NCI-H82 treated with DMSO at 0.1 percent for 48 hours (cell line): Measurements from ENCODE around the gene COL4A5.
"Not testable (repeated sequence)": the region's sequence is repeated elsewhere in the genome, so short reads cannot be mapped to it uniquely, and the experiment has no call there.

Experiments
- DNase-seq: peaks from one replicate; lab custom pipeline; 2025; ENCODE audit not compliant: unreplicated experiment; lab: John Stamatoyannopoulos, UW

Gene COL4A5

DNA sequence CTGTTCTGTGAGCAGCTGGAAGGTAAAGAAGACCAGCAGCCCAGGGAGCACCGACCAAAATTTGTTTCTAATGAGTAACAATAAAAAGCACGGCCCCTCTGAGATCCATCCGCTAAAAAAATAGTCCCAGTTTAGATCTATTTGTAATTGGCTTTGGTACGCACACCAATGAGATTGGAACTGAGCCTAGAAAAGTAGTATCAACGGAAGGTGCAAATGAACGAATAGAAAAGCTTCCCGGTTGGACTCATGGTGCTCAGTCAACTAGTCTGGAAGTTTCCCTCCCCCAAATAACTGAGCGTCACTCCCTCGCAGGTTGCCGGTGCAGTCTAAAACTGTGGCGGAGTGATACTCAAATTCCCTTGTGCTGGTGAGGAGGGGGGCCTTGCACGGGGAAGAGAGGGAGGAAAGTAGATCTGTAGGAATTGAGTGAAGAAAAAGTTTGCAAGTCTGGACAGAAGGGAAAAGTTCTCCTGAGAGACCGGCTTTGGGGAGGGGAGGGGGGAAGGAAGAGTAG is at the start of gene COL4A5:
Gene COL4A5 (plus strand): TSS at position 413 of the 517 bp plus-strand sequence. CDS start 288 bp downstream, outside the sequence.
- no peak for DNase-seq

DNA sequence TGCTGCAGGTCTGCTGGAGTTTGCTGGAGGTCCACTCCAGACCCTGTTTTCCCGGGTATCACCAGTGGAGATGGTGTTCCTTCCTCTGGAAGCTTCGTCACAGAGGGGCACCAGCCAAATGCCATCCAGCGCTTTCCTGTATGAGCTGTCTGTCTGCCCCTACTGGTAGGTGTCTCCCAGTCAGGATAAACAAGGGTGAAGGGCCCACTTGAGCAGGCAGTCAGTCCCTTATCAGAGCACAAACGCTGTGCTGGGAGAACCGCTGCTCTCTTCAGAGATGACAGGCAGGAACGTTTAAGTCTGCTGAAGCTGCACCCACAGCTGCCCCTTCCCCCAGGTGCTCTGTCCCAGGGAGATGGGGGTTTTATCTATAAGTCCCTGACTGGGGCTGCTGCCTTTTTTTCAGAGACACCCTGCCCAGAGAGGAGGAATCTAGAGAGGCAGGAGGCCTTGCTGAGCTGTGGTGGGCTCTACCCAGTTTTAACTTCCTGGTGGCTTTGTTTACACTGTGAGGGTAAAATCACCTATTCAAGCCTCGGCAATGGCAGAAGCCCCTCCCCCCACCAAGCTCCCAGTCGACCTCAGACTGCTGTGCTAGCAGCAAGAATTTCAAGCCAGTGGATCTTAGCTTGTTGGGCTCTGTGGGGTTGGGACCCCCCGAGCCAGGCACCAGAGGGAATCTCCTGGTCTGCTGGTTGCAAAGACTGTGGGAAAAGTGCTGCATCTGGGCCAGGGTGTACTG is 48.5 kb upstream of the COL4A5 start:
- DNase-seq = not testable (repeated sequence)

- DNase-seq = no peak
These were observed 43.3 kb upstream of the COL4A5 start for GRCh38 chrX:108396188-108396891.

- DNase-seq = no peak
These were observed 42.7 kb upstream of the COL4A5 start for GRCh38 chrX:108396986-108397385.

- DNase-seq = no peak
These were observed 41.8 kb upstream of the COL4A5 start for GRCh38 chrX:108397627-108398391.

DNA sequence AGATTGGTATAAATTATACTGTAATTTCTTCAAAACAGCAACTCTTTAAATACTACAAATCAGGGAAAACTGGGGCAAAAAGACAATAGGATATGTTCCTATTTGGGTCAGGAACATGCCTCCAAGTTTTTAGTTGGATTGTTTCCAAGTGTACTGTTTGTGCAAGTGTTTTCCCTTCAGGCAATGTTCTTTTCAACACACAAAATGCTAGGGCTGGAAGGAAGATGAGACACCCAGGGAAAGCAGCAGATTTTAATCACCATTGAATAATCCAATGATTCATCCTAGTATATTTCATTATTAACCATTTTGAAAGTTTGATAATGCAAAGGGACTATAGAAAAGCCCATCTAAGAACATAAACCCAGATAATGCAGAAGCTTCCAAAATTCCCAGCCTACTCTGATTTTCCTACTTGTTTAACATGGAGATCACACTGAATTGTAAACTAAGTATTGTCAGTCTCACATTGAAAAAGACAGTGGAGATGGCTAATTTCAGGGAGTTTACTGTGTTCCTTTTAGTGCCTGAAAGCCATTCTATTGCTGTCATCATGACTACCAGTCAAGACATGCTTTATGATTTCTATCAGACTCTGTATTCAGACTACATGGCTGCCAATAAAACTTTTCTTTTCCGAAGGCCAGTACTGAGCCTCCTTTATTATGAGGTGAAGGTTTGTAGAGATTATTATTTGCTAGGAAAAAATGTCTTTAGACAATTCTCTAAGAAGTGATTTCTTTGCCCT is 40.0 kb upstream of the COL4A5 start:
- no peak for DNase-seq

DNA sequence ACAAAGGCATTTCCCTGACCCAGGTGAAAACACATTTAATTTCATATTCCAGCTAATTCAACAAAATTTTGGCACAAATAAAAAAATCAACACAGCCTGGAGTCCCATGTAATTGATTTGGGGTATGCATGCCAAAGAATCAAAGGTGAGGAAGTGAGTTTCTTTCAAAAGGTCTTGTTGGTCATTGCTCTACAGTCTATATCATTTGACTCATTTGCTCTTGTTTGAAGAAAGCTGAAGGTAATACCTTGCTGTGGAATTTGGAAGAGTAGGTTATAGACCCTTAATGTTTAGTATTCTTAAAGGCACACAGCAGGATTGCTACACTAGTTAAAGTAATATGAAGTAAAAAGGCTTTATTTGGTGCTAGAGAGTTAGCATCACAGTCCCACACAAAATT is 26.9 kb upstream of the COL4A5 start:
- DNase-seq = no peak

- no peak for DNase-seq
These were observed 24.5 kb upstream of the COL4A5 start for GRCh38 chrX:108415146-108415545.

- no peak for DNase-seq
These were observed 23.7 kb upstream of the COL4A5 start for GRCh38 chrX:108415891-108416290.

DNA sequence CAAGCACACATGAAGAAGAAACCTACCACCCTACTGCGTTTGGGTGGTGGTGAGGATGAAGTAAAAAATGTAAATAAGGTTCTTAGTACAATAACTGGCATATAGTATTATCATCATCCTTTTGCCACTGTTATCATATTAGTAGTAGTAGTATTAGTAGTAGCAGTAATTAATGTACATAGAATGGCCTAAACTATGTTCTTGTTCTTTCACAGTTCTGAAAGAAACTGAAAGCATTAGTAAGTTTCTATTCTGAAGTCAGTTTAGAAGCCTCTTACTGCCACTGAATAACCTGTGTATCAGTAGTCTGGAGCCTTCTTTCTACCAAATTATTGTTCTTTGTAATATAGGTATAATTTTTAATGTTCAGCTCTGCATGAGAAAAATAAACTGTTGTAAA is 22.4 kb upstream of the COL4A5 start:
- no peak for DNase-seq

DNA sequence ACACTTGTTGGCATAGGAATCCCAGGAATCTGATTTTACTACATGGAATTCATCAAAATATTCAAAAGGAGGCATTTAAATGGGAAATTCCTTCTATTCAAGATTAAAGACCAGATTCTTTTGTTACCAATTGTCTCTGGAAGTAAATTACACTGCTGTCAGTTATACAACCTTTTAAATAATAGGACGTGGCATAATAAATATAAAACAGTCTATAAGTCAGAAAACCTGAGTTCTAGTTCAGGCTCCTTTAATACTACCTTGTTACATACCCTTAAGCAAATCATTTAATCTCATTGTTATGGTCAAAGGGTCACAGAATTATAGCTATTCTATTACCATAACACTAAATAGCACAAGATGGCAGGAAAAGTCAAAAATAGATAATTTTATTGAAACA is 20.2 kb upstream of the COL4A5 start:
- DNase-seq = no peak

GRCh38 chrX:108420481-108420880 is 19.2 kb upstream of the COL4A5 start:
- DNase-seq = no peak

DNA sequence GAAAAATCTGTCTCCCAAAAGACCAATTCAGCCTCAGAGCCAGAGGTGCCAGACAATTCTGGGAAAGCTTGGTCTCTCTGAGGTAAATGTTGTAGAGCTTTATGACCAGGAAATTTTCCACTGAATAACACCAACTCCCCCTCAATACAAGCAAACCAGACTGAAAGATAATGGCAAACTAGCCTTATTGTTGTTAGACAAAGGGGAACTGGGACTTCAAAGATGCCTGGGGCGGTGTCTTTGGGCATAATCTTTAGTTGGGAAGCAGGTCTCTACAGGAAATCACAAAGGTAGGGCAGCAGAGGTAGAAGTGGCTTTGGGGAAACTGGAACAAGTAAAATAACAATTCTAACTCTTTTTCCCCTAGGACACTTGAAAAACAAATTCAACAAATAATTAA is 13.4 kb upstream of the COL4A5 start:
- DNase-seq = no peak

DNA sequence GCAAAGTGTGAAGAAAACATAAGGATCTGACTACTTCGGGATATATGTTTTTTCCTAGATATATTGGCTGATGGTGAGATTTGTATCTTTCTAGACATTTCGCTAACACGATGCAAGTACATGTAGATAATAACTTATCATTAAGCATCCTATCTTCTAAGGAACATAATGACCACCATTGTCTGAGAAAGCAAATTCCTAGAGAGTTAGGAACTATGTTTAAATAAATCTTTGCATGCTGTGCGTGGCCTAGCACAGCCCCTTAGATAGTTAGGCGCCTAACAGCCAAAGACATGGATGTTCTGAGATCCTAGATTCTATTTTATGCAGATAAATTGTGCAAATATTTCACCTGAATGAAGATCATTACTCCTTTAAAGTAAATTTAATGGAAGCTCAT is 4.4 kb upstream of the COL4A5 start:
- DNase-seq = no peak

GRCh38 chrX:108437349-108438109 is 2.1 kb upstream of the COL4A5 start:
- DNase-seq = no peak

DNA sequence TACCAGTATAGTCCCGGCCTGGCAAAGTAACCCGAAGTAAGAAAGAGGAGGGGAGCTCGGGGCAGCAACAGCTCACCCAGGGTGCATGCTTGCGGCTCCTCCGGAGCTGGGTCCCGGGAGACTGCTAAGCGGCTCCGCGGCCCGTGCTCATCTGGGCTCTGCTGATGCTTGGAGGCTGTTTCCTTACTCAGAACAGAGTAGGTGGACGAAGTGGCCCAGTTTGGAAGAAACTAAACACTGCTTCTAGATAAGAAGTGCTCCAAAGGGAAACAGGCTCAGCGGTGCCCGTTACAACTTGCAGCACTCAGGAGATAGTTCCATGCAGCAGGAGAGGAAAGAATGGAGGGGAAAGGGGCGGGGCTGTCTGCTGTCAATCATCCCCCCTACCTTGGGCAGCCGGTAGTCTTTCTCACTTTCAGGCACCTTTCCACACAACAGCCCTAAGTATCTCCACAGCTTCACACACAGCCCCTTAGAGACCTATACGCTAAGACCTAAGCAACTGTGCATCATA is 1.5 kb upstream of the COL4A5 start, which contains the start of gene COL4A6:
Gene COL4A6 (minus strand): TSS at position 313 of the 514 bp plus-strand sequence. CDS start 226 bp downstream, at position 87.
- no peak for DNase-seq

DNA sequence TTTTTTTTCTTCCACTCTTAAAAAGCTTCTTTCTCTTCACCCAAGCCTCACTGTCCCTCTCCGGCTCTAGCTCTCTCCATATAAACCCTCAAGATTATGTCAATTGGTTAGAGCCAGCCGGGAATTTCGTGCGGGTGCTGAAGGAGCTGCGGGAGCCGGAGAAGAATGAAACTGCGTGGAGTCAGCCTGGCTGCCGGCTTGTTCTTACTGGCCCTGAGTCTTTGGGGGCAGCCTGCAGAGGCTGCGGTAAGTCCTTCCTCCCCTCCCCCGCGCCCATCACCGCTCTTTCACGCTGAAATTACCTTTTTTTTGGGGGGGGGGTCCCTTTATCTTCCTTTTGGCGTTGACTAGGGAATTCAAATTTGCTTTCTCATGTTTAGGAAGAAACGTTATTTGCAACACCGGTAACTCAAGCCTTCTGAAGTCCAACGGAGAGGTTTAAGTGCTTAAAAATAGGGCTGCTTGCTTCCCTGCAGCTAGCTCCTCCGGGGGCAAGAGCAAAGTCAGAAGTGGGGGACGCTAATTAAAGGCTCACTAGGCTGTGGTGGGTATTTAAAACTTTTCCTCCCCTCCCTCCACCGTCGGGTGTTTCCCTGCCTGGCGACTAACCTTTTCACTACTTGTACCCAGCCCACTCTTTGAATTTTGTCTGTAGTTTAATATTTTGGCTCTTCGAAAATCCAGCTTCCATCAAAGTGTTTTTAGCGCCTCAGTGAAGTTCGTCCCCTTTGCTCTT is 491 bp downstream of the COL4A5 start:
- DNase-seq = no peak

DNA sequence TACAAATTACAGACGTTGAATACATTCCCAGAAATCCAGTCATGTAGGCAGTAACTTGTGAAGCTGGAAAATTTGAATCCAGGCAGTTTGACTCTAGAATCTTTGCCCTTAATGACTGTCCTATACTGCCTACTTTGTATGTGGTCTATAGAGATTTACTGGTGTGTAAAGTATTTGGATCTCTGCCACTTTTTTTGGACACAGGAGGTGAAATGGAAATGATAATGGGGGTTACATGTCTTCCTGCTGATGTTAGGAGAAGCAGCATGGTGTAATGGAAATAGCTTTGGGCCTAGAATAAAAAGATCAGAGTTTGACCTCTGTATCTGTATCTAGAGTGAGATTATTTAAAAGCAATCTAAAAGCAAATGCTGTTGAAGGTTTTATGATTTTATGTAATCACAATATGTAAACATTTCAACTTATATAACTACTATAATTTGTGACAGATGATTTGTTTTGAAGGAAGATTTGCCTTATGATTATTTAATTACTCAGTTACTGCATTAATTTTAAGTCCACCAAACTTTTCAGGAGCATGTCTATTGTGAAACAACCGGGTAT is 3.3 kb downstream of the COL4A5 start:
- no peak for DNase-seq

- no peak for DNase-seq
These were observed 7.7 kb downstream of the COL4A5 start for GRCh38 chrX:108447303-108447702.
